ENCODE data around the gene MIGA1.
"Not testable (repeated sequence)": the region's sequence is repeated elsewhere in the genome, so short reads cannot be mapped to it uniquely, and the experiment has no call there.

The MIGA1 gene

DNA sequence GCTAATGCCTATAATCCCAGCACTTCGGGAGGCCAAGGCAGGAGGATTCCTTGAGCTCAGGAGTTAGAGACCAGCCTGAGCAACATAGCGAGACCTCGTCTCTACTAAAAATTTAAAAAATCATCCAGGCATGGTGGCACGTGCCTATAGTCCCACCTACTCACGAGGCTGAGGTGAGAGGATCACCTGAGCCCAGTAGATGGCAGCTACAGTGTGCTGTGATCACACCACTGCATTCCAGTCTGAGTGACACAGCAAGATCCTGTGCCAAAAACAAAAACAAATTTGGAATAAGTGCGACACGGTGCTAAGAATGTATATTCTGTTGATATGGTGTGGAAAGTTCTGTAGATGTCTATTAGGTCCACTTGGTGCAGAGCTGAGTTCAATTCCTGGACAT is 34.9 kb upstream of the MIGA1 start:
- Histone ChIP-seq H3K27me3 (no peaks in the 10 kb centered on the region), H3K9me3 (no peaks in the 10 kb centered on the region), H3K4me1 (no peaks in the 10 kb centered on the region), H3K4me3 (ENCODE audit: low read depth, low read length) (no peak overlapping the region), H3K36me3 (no peaks in the 10 kb centered on the region)
- no peak for DNase-seq
- TF ChIP-seq, protein P1, sequence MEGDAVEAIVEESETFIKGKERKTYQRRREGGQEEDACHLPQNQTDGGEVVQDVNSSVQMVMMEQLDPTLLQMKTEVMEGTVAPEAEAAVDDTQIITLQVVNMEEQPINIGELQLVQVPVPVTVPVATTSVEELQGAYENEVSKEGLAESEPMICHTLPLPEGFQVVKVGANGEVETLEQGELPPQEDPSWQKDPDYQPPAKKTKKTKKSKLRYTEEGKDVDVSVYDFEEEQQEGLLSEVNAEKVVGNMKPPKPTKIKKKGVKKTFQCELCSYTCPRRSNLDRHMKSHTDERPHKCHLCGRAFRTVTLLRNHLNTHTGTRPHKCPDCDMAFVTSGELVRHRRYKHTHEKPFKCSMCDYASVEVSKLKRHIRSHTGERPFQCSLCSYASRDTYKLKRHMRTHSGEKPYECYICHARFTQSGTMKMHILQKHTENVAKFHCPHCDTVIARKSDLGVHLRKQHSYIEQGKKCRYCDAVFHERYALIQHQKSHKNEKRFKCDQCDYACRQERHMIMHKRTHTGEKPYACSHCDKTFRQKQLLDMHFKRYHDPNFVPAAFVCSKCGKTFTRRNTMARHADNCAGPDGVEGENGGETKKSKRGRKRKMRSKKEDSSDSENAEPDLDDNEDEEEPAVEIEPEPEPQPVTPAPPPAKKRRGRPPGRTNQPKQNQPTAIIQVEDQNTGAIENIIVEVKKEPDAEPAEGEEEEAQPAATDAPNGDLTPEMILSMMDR (IDR thresholded peaks at IDR 0.05; ENCODE audit: low read depth, low read length), result no peak

DNA sequence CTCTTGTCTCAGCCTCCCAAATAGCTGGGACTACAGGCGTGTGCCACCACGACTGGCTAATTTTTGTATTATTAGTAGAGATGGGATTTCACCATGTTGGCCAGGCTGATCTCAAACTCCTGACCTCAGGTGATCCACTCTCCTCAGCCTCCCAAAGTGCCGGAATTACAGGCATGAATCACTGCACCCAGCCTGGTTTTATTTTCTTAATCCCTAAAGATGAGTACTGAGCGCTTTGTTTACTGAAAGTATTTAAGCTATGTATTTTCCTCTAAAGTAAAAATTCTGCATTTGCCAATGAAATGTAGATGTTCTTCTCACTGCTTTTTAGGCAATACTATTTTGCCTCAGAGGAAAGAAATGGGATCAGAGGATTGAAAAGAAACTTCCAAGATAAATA is 30.0 kb upstream of the MIGA1 start:
- H3K36me3 ChIP-seq; H3K4me1 ChIP-seq; DNase-seq; H3K9me3 ChIP-seq; H3K27me3 ChIP-seq; H3K4me3 ChIP-seq (ENCODE audit: low read depth, low read length): not testable (repeated sequence)

DNA sequence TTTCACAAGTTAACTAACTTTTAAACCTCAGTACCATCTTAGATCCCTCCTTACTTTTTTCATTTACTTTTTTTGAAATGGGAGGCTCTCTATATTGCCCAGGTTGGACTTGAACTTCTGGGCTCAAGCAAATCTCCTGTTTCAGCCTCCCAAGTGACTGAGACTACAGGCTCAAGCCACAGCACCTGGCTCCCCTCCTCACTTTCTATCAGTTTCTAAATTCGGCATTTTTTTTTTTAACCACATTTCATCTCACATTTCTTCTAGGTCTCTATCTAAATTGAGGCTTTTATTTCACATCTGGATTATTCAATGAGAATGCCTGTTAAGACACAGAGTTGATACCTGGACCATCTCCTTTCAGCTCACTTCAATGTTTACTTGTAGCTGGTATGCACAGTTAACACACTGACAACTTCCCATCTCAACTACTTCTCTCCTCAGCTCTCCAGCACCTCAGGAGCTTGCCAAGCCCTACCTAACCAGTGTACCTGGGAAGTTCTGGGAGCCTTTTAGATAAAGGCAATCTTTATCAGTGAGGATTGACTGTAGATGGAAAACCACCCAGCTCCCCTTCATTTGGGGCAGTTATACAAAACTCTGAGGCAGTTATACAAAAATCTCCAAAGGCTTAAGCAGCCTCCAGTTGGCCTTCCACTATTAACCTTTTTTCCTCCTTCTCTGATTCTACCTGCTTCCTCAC is 23.2 kb upstream of the MIGA1 start:
- TF ChIP-seq, protein P1 (IDR thresholded peaks at IDR 0.05; ENCODE audit: low read depth, low read length), result no peak
- Histone ChIP-seq H3K27me3 (no peaks in the 10 kb centered on the region), H3K4me1 (no peaks in the 10 kb centered on the region), H3K36me3 (no peaks in the 10 kb centered on the region), H3K4me3 (ENCODE audit: low read depth, low read length) (no peak overlapping the region), H3K9me3 (no peaks in the 10 kb centered on the region)
- no peak for DNase-seq

DNA sequence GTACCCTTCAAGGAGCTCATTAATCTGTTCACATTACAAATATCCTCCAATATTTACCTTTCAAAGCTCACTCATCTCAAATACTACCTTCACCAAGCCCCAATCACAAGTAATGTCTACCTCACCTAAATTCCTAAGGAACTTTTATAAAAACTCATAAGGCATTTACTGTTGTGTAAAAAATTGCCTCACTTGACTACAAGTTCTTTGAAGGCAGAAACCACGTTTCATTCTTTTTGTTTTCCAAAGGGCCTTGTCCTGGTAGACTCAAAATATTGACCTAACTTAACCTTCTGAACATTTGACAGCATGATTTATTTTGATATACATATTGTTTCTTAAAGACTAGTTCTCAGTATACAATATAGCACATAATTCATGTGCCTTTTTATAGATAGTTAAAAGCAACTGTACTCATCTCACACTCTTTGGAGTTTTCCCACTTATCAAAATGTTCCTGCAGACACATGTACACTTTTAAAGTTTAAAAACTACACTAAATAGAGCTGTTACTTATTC is 22.3 kb upstream of the MIGA1 start:
- no peaks in the 10 kb centered on the region for H3K4me1 ChIP-seq
- H3K4me3 ChIP-seq (ENCODE audit: low read depth, low read length), result no peak overlapping the region
- TF ChIP-seq, protein P1 (IDR thresholded peaks at IDR 0.05; ENCODE audit: low read depth, low read length), result no peak

DNA sequence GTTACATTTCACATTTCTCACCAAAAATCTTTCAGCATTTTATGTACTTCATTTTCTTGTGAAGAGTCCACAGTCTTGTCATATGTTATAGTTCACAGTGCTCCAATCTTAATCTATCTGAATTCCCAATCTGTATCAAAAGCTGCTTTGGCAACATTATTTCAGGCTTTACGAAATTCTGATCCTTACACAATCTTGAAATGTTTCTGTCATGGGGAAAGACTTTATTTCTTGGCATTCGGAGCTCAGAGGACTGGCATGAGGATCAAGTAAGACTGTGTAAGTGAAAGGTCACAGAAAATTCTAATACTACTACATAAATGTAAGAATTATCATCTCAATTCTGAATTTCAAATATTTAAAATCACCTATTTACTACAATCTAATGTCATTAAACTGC is 21.8 kb upstream of the MIGA1 start:
- H3K36me3 ChIP-seq, result no peaks in the 10 kb centered on the region
- no peak for DNase-seq

More for the DNA sequence above, 22.3 kb upstream of the MIGA1 start:
- H3K36me3 ChIP-seq, result no peaks in the 10 kb centered on the region
- no peaks in the 10 kb centered on the region for H3K27me3 ChIP-seq
- DNase-seq, result no peak
- no peaks in the 10 kb centered on the region for H3K9me3 ChIP-seq

DNA sequence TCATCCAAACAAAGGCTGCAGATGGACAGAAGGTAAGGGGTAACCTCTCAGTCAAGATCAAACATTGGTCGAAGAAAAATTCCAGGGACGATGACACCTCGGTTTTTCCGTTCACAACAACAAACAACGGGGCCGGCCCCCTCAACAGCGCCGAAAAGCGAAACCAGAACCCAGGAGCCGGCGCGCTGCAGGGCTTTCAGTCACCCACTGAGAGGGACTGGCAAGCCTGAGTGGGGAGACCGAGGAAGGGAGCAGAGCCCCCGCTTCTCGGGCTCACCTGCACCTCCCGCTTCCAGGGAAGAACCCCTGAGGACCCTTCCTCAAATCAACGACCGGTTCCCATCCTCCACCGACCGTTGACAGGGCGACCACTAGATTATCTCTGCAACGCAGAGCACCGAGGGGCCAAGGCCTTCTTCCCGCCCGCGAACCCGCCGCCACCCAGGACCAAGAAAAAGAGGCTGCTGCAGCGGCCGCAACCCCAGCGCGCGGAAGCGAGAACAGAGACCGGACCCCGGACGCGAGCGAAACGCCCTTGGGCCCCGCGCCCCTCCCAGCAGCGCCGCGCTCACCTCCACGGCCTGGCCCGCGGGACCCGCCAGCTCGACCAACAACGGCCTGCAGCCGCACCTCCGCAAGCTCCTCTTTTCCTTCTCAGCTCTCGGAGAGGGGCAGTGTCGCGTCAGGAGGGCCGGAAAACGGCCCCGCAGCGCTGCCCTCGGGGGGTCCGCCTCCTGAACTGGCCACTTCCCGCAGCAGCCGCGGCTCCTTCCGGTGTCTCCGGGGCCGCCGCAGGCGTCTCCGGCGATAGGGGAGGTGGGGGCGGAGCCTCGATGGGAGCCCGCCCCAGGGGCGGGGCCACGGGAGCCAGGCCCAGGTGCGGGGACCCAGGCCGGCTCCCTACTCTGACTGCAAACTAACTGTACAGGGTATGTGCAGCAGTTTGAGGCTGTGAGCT is 20.1 kb upstream of the MIGA1 start, which contains the start of gene USP33:
TSS of gene USP33 (minus strand) at position 782 of the 958 bp plus-strand sequence. CDS start 18,155 bp downstream, outside the sequence.
- no peaks in the 10 kb centered on the region for H3K4me1 ChIP-seq
- peak; percentile 85 for DNase-seq
- no peaks in the 10 kb centered on the region for H3K9me3 ChIP-seq
- H3K36me3 ChIP-seq, result no peaks in the 10 kb centered on the region
- TF ChIP-seq, protein P1 (IDR thresholded peaks at IDR 0.05; ENCODE audit: low read depth, low read length), result no peak
- peak within 1 kb of the TSS; percentile 73 for H3K4me3 ChIP-seq (ENCODE audit: low read depth, low read length)
- H3K27me3 ChIP-seq, result no peaks in the 10 kb centered on the region

More for the DNA sequence above, 21.8 kb upstream of the MIGA1 start:
- Histone ChIP-seq H3K4me1 (no peaks in the 10 kb centered on the region), H3K27me3 (no peaks in the 10 kb centered on the region), H3K9me3 (no peaks in the 10 kb centered on the region), H3K4me3 (ENCODE audit: low read depth, low read length) (no peak overlapping the region)
- TF ChIP-seq, protein P1 (IDR thresholded peaks at IDR 0.05; ENCODE audit: low read depth, low read length), result no peak

Measured in BE2C (cell line).